ENCODE measurements around the gene LPAR5. TPM values are rescaled to one million over a fixed set of nuclear protein-coding genes. Genes with fewer than 3 reads are reported as not detected.

Gene LPAR5
- total and polyA plus RNA-seq, 2 of the 8 experiments (the other 6 are each of a cell fraction or from before 2014, with no cell fraction given), result 0.22 to 0.24 TPM

DNA sequence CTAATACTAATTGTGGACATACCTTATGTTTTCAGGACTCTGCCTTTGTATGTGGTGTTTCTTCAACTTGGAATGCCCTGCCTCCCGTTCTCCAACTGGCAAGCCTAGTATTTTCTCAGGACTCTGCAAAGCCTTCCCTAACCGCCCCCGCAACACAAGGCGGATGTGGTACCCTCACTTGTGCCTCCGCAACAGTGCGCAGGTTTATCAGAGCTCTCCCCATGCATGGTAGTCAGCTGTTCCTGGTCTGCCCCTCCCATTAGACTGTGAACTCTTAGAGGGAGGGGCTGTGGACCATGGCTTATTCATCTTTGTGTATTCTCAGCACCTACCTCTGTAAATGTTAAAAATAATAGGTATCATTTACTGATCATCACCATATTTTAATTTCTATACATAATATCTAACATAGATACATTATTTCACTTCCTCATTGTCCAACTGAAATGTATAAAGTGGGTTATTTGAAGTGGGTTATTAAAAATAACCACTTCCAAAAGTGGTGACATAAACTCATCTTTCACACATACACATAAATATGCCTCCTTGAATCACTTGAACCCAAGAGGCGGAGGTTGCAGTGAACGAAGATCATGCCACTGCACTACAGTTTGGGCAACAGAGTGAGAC is 9.0 kb downstream of the LPAR5 start:
- Histone ChIP-seq H2BK120ac (replicated peaks; ENCODE audit: low read depth, low read length) (no peak overlapping the region), H4K5ac (ENCODE audit: insufficient read length, low read depth, low read length) (no peak overlapping the region), H4K91ac (replicated peaks; ENCODE audit: insufficient read length, low read length) (no peak overlapping the region), H3K79me2 (ENCODE audit: control insufficient read depth in 1 of 2, insufficient read depth in 2 of 2, low read length in 2 of 2) (no peaks in the 10 kb centered on the region), H2BK5ac (ENCODE audit: low read depth, low read length) (no peak overlapping the region), H3K27ac (ENCODE audit: low read depth, low read length) (no peak overlapping the region), H3K14ac (ENCODE audit: insufficient read length) (no peak overlapping the region), H3K56ac (replicated peaks; ENCODE audit: insufficient read length, low read depth, low read length) (no peak overlapping the region), H3K23ac (ENCODE audit: insufficient read length) (no peak overlapping the region), H3K27me3 (replicated peaks in 1 of 4; ENCODE audit: control insufficient read depth in 3 of 4, extremely low read depth in 1 of 4, insufficient read depth in 3 of 4, low read length in 3 of 4) (no peaks in the 10 kb centered on the region), H3K9me3 (ENCODE audit: insufficient read depth in 2 of 2, low read depth in 1 of 2, low read length in 1 of 2) (no peaks in the 10 kb centered on the region), H2BK20ac (ENCODE audit: low read length) (no peak overlapping the region), H3K4ac (replicated peaks; ENCODE audit: insufficient read length, low read depth, low read length) (no peak overlapping the region), H3K36me3 (ENCODE audit: control insufficient read depth in 2 of 4, insufficient read depth in 4 of 4, low read length in 3 of 4) (no peaks in the 10 kb centered on the region), H3K4me1 (replicated peaks in 1 of 4; ENCODE audit: control insufficient read depth in 3 of 4, insufficient read depth in 4 of 4, low read length in 3 of 4) (no peaks in the 10 kb centered on the region; a peak in 1 of 7 replicates), H3K9ac (replicated peaks in 1 of 4; ENCODE audit: extremely low read depth in 1 of 4, low read depth in 3 of 4, low read length in 3 of 4) (no peak overlapping the region), H2BK15ac (ENCODE audit: low read length) (no peak overlapping the region), H3K4me3 (ENCODE audit: extremely low read depth in 1 of 4, insufficient read depth in 2 of 4, low read depth in 3 of 4, low read length in 4 of 4) (no peak overlapping the region), H4K8ac (ENCODE audit: extremely low read depth, insufficient read depth, low read length) (no peak overlapping the region), H2AFZ (ENCODE audit: low read length) (no peak overlapping the region), H2AK5ac (ENCODE audit: low read depth, low read length) (no peak overlapping the region), H2BK12ac (ENCODE audit: low read depth, low read length) (no peak overlapping the region), H4K20me1 (replicated peaks in 1 of 2; ENCODE audit: control insufficient read depth in 1 of 2, insufficient read depth in 2 of 2, low read length in 2 of 2) (no peaks in the 10 kb centered on the region), H3K79me1 (ENCODE audit: low read depth, low read length) (no peaks in the 10 kb centered on the region), H3K18ac (ENCODE audit: extremely low read depth, low read length) (no peak overlapping the region), H3K23me2 (ENCODE audit: low read depth, low read length) (no peaks in the 10 kb centered on the region), H3K4me2 (ENCODE audit: insufficient read depth in 1 of 2, low read depth in 2 of 2, low read length in 2 of 2) (no peak overlapping the region)
- no peak for FAIRE-seq
- ChIA-PET POLR2A (ENCODE audit: partially characterized antibody) (interaction anchor here (1.3 kb wide), 1 partner anchor 54 kb away, joined by 3 read pairs; no protein-coding TSS in a partner anchor), CTCF (ENCODE audit: partially characterized antibody) (interaction anchor here (1.0 to 7.9 kb wide), 4 partner anchors 7 to 17 kb away, joined by 3 to 65 read pairs (median 4); no protein-coding TSS in a partner anchor)
- 97% methylated on average over 8 of the region's 8 CpGs; no CpG with 5 or more reads in 1 of the 2 experiments for WGBS, 2 experiments (ENCODE audit: extremely low coverage in 1 of 2, insufficient coverage in 1 of 2, insufficient read length in 1 of 2, insufficient replicate concordance in 2 of 2, low coverage in 1 of 2, low lambda C conversion rate in 2 of 2, missing lambda C conversion rate in 1 of 2)
- no peak for DNase-seq (ENCODE audit: low read depth in 1 of 2, low spot score in 2 of 2)
- TF ChIP-seq GTF2F1 (IDR thresholded peaks at IDR 0.05; ENCODE audit: borderline replicate concordance, low read depth, low read length) (no peak), CBX5 (IDR thresholded peaks at IDR 0.05; ENCODE audit: low read depth, low read length) (no peak), SP2 (IDR thresholded peaks at IDR 0.05; ENCODE audit: low read length) (no peak), EZH2 (IDR thresholded peaks at IDR 0.05; ENCODE audit: low read depth, low read length, severe bottlenecking) (no peak), BCL11A (IDR thresholded peaks at IDR 0.05; ENCODE audit: low read depth in 2 of 2, low read length in 2 of 2) (no peak), POU5F1 (IDR thresholded peaks at IDR 0.05; ENCODE audit: low read depth, low read length) (no peak), CTBP2 (IDR thresholded peaks at IDR 0.05; ENCODE audit: borderline replicate concordance, insufficient read depth, insufficient read length, low read length) (no peak), SIX5 (IDR thresholded peaks at IDR 0.05; ENCODE audit: low read depth, low read length) (no peak), SP4 (IDR thresholded peaks at IDR 0.05; ENCODE audit: low read length) (no peak), KDM5A (IDR thresholded peaks at IDR 0.05; ENCODE audit: low read length) (no peak), ASH2L (IDR thresholded peaks at IDR 0.05; ENCODE audit: low read length) (no peak), SIN3A (conservative IDR thresholded peaks at IDR 0.05 in 1 of 2, IDR thresholded peaks at IDR 0.05 in 1 of 2; ENCODE audit: low read depth in 1 of 2, low read length in 2 of 2) (no peak), RXRA (IDR thresholded peaks at IDR 0.05; ENCODE audit: insufficient read depth, low read depth, low read length) (no peak)
- TF ChIP-seq, protein P1, sequence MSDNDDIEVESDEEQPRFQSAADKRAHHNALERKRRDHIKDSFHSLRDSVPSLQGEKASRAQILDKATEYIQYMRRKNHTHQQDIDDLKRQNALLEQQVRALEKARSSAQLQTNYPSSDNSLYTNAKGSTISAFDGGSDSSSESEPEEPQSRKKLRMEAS (IDR thresholded peaks at IDR 0.05), result no peak

All from H1 (cell line).